ENCODE measurements around the gene CXCL8. TPM values are rescaled to one million over a fixed set of nuclear protein-coding genes. Genes with fewer than 3 reads are reported as not detected.
"Not testable (repeated sequence)": the region's sequence is repeated elsewhere in the genome, so short reads cannot be mapped to it uniquely, and the experiment has no call there.

The CXCL8 gene
- polyA plus RNA-seq, result 1 to 10 TPM in 3 of 4 donors, under 1 TPM in 1; 0.59 to 8.6 (median 2.3) TPM
- long read RNA-seq, donor 1, partial matches to known transcripts, result 0 of 2 reads
- long read RNA-seq, donor 1, other reads (novel, unspliced or antisense), result 0 of 2 reads
- long read RNA-seq, donor 2, partial matches to known transcripts, result 0 of 1 reads
- long read RNA-seq, donor 2, other reads (novel, unspliced or antisense), result 0 of 1 reads
- long read RNA-seq, donor 3, result 0 reads
- long read RNA-seq, donor 4, result 0 reads
- long read RNA-seq, donor 5, result 0 reads
- long read RNA-seq, donor 6, result 0 reads
- long read RNA-seq, donor 7, partial matches to known transcripts, result 0 of 3 reads
- long read RNA-seq, donor 7, other reads (novel, unspliced or antisense), result 0 of 3 reads
- long read RNA-seq, donor 8, result 0 reads
- long read RNA-seq, donor 9, result 0 reads
- long read RNA-seq, donor 10, partial matches to known transcripts, result 0 of 1 reads
- long read RNA-seq, donor 10, other reads (novel, unspliced or antisense), result 0 of 1 reads

GRCh38 chr4:73740353-73740778 is at the start of gene CXCL8:
CXCL8 (plus strand) TSS chr4:73740569; CDS start chr4:73740659, 90 bp downstream.
- no peaks in the 10 kb centered on the region for H3K36me3 ChIP-seq (ENCODE audit: control insufficient read depth in 3 of 3, insufficient read depth in 2 of 3, low read depth in 1 of 3, low read length in 3 of 3)
- 2 to 11% (median 6%) methylated on average over 7 of the region's 7 CpGs for WGBS, 3 donors
- no peak within 1 kb of the TSS for H3K4me3 ChIP-seq (ENCODE audit: low read depth in 1 of 3, low read length in 3 of 3)
- FAIRE-seq (no peak), DNase-seq (peak; percentile 9 to 35)
- H3K9me3 ChIP-seq (ENCODE audit: control insufficient read depth in 2 of 2, insufficient read depth in 1 of 2, low read depth in 1 of 2, low read length in 1 of 2), result no peaks in the 10 kb centered on the region
- H3K27me3 ChIP-seq (ENCODE audit: control insufficient read depth in 3 of 3, insufficient read depth in 3 of 3, low read length in 3 of 3), result peaks cover 0 to 2% (median 0%) of the 10 kb centered on the region in 3 donors
- H3K4me1 ChIP-seq (ENCODE audit: control insufficient read depth in 3 of 3, insufficient read depth in 2 of 3, low read depth in 1 of 3, low read length in 2 of 3), result peaks cover 0 to 3% (median 0%) of the 10 kb centered on the region in 3 donors
- H3K27ac ChIP-seq (ENCODE audit: low read depth in 1 of 3, low read length in 2 of 3), result peak within 1 kb of the TSS in 1 of 3 donors; percentile 66

- not testable (repeated sequence) for H3K4me1 ChIP-seq (ENCODE audit: control insufficient read depth in 3 of 3, insufficient read depth in 2 of 3, low read depth in 1 of 3, low read length in 2 of 3); H3K4me3 ChIP-seq (ENCODE audit: low read depth in 1 of 3, low read length in 3 of 3); H3K27me3 ChIP-seq (ENCODE audit: control insufficient read depth in 3 of 3, insufficient read depth in 3 of 3, low read length in 3 of 3); FAIRE-seq; H3K9me3 ChIP-seq (ENCODE audit: control insufficient read depth in 2 of 2, insufficient read depth in 1 of 2, low read depth in 1 of 2, low read length in 1 of 2); H3K27ac ChIP-seq (ENCODE audit: low read depth in 1 of 3, low read length in 2 of 3); H3K36me3 ChIP-seq (ENCODE audit: control insufficient read depth in 3 of 3, insufficient read depth in 2 of 3, low read depth in 1 of 3, low read length in 3 of 3); DNase-seq
- 79 to 88% (median 79%) methylated on average over 4 of the region's 4 CpGs for WGBS, 3 donors
These were observed 49.2 kb upstream of the CXCL8 start for GRCh38 chr4:73691201-73691600.

- Histone ChIP-seq H3K4me1 (ENCODE audit: control insufficient read depth in 3 of 3, insufficient read depth in 2 of 3, low read depth in 1 of 3, low read length in 2 of 3) (no peaks in the 10 kb centered on the region), H3K27me3 (ENCODE audit: control insufficient read depth in 3 of 3, insufficient read depth in 3 of 3, low read length in 3 of 3) (no peaks in the 10 kb centered on the region), H3K9me3 (ENCODE audit: control insufficient read depth in 2 of 2, insufficient read depth in 1 of 2, low read depth in 1 of 2, low read length in 1 of 2) (no peaks in the 10 kb centered on the region), H3K36me3 (ENCODE audit: control insufficient read depth in 3 of 3, insufficient read depth in 2 of 3, low read depth in 1 of 3, low read length in 3 of 3) (no peaks in the 10 kb centered on the region), H3K27ac (ENCODE audit: low read depth in 1 of 3, low read length in 2 of 3) (no peak overlapping the region), H3K4me3 (ENCODE audit: low read depth in 1 of 3, low read length in 3 of 3) (no peak overlapping the region)
- FAIRE-seq, result no peak
- DNase-seq, result no peak
These were observed 48.6 kb upstream of the CXCL8 start for GRCh38 chr4:73691759-73692158.

GRCh38 chr4:73692254-73692653 is 48.1 kb upstream of the CXCL8 start:
- no peak overlapping the region for H3K4me3 ChIP-seq (ENCODE audit: low read depth in 1 of 3, low read length in 3 of 3)
- WGBS, 3 donors, result 47 to 70% (median 60%) methylated on average over 1 of the region's 1 CpG
- DNase-seq (no peak), FAIRE-seq (no peak)
- no peaks in the 10 kb centered on the region for H3K9me3 ChIP-seq (ENCODE audit: control insufficient read depth in 2 of 2, insufficient read depth in 1 of 2, low read depth in 1 of 2, low read length in 1 of 2)
- no peaks in the 10 kb centered on the region for H3K27me3 ChIP-seq (ENCODE audit: control insufficient read depth in 3 of 3, insufficient read depth in 3 of 3, low read length in 3 of 3)
- no peaks in the 10 kb centered on the region for H3K36me3 ChIP-seq (ENCODE audit: control insufficient read depth in 3 of 3, insufficient read depth in 2 of 3, low read depth in 1 of 3, low read length in 3 of 3)
- H3K27ac ChIP-seq (ENCODE audit: low read depth in 1 of 3, low read length in 2 of 3), result no peak overlapping the region
- H3K4me1 ChIP-seq (ENCODE audit: control insufficient read depth in 3 of 3, insufficient read depth in 2 of 3, low read depth in 1 of 3, low read length in 2 of 3), result no peaks in the 10 kb centered on the region

GRCh38 chr4:73692701-73693100 is 47.7 kb upstream of the CXCL8 start:
- Histone ChIP-seq H3K27me3 (ENCODE audit: control insufficient read depth in 3 of 3, insufficient read depth in 3 of 3, low read length in 3 of 3) (no peaks in the 10 kb centered on the region), H3K9me3 (ENCODE audit: control insufficient read depth in 2 of 2, insufficient read depth in 1 of 2, low read depth in 1 of 2, low read length in 1 of 2) (no peaks in the 10 kb centered on the region), H3K4me1 (ENCODE audit: control insufficient read depth in 3 of 3, insufficient read depth in 2 of 3, low read depth in 1 of 3, low read length in 2 of 3) (no peaks in the 10 kb centered on the region), H3K4me3 (ENCODE audit: low read depth in 1 of 3, low read length in 3 of 3) (no peak overlapping the region), H3K36me3 (ENCODE audit: control insufficient read depth in 3 of 3, insufficient read depth in 2 of 3, low read depth in 1 of 3, low read length in 3 of 3) (no peaks in the 10 kb centered on the region), H3K27ac (ENCODE audit: low read depth in 1 of 3, low read length in 2 of 3) (no peak overlapping the region)
- FAIRE-seq (peak; percentile 49), DNase-seq (no peak)
- WGBS, 3 donors, result 77 to 90% (median 81%) methylated on average over 2 of the region's 2 CpGs

- Histone ChIP-seq H3K4me3 (ENCODE audit: low read depth in 1 of 3, low read length in 3 of 3) (no peak overlapping the region), H3K4me1 (ENCODE audit: control insufficient read depth in 3 of 3, insufficient read depth in 2 of 3, low read depth in 1 of 3, low read length in 2 of 3) (no peaks in the 10 kb centered on the region), H3K36me3 (ENCODE audit: control insufficient read depth in 3 of 3, insufficient read depth in 2 of 3, low read depth in 1 of 3, low read length in 3 of 3) (no peaks in the 10 kb centered on the region), H3K27ac (ENCODE audit: low read depth in 1 of 3, low read length in 2 of 3) (no peak overlapping the region), H3K9me3 (ENCODE audit: control insufficient read depth in 2 of 2, insufficient read depth in 1 of 2, low read depth in 1 of 2, low read length in 1 of 2) (no peaks in the 10 kb centered on the region), H3K27me3 (ENCODE audit: control insufficient read depth in 3 of 3, insufficient read depth in 3 of 3, low read length in 3 of 3) (no peaks in the 10 kb centered on the region)
- 80 to 86% (median 85%) methylated on average over 1 of the region's 1 CpG for WGBS, 3 donors
- FAIRE-seq, result no peak
- DNase-seq, result no peak
These were observed 46.6 kb upstream of the CXCL8 start for GRCh38 chr4:73693811-73694210.

- DNase-seq (no peak), FAIRE-seq (no peak)
- Histone ChIP-seq H3K27ac (ENCODE audit: low read depth in 1 of 3, low read length in 2 of 3) (no peak overlapping the region), H3K9me3 (ENCODE audit: control insufficient read depth in 2 of 2, insufficient read depth in 1 of 2, low read depth in 1 of 2, low read length in 1 of 2) (no peaks in the 10 kb centered on the region), H3K36me3 (ENCODE audit: control insufficient read depth in 3 of 3, insufficient read depth in 2 of 3, low read depth in 1 of 3, low read length in 3 of 3) (no peaks in the 10 kb centered on the region), H3K4me1 (ENCODE audit: control insufficient read depth in 3 of 3, insufficient read depth in 2 of 3, low read depth in 1 of 3, low read length in 2 of 3) (no peaks in the 10 kb centered on the region), H3K4me3 (ENCODE audit: low read depth in 1 of 3, low read length in 3 of 3) (no peak overlapping the region), H3K27me3 (ENCODE audit: control insufficient read depth in 3 of 3, insufficient read depth in 3 of 3, low read length in 3 of 3) (no peaks in the 10 kb centered on the region)
- 61 to 75% (median 71%) methylated on average over 2 of the region's 2 CpGs for WGBS, 3 donors
These were observed 42.2 kb upstream of the CXCL8 start for GRCh38 chr4:73698217-73698616.

- no peaks in the 10 kb centered on the region for H3K36me3 ChIP-seq (ENCODE audit: control insufficient read depth in 3 of 3, insufficient read depth in 2 of 3, low read depth in 1 of 3, low read length in 3 of 3)
- no peaks in the 10 kb centered on the region for H3K27me3 ChIP-seq (ENCODE audit: control insufficient read depth in 3 of 3, insufficient read depth in 3 of 3, low read length in 3 of 3)
- H3K4me1 ChIP-seq (ENCODE audit: control insufficient read depth in 3 of 3, insufficient read depth in 2 of 3, low read depth in 1 of 3, low read length in 2 of 3), result peaks cover 0 to 6% (median 0%) of the 10 kb centered on the region in 3 donors
- H3K27ac ChIP-seq (ENCODE audit: low read depth in 1 of 3, low read length in 2 of 3), result no peak overlapping the region
- WGBS, 3 donors, result 77 to 85% (median 83%) methylated on average over 5 of the region's 5 CpGs
- H3K9me3 ChIP-seq (ENCODE audit: control insufficient read depth in 2 of 2, insufficient read depth in 1 of 2, low read depth in 1 of 2, low read length in 1 of 2), result no peaks in the 10 kb centered on the region
- no peak overlapping the region for H3K4me3 ChIP-seq (ENCODE audit: low read depth in 1 of 3, low read length in 3 of 3)
- FAIRE-seq, result no peak
- DNase-seq, result no peak
These were observed 39.3 kb upstream of the CXCL8 start for GRCh38 chr4:73701116-73701515.
